GM23248 (cell line): Measurements from ENCODE around the gene LRP2.

Experiments used
- EZH2 ChIP-seq: fragments of 200-600 bp; sonication (generic); IDR thresholded peaks from 2 replicates; pipeline ENCODE4 v1.6.1; 2018; ENCODE audit warnings: antibody characterized with exemption, mild to moderate bottlenecking; ENCODE audit not compliant: insufficient read depth, poor library complexity, severe bottlenecking
- EZH2phosphoT487 ChIP-seq: fragments of 200-600 bp; sonication (generic); IDR thresholded peaks from 2 replicates; pipeline ENCODE4 v1.6.1; 2018; ENCODE audit warnings: antibody characterized with exemption, moderate library complexity, mild to moderate bottlenecking, low read depth; ENCODE audit not compliant: insufficient read depth

DNA sequence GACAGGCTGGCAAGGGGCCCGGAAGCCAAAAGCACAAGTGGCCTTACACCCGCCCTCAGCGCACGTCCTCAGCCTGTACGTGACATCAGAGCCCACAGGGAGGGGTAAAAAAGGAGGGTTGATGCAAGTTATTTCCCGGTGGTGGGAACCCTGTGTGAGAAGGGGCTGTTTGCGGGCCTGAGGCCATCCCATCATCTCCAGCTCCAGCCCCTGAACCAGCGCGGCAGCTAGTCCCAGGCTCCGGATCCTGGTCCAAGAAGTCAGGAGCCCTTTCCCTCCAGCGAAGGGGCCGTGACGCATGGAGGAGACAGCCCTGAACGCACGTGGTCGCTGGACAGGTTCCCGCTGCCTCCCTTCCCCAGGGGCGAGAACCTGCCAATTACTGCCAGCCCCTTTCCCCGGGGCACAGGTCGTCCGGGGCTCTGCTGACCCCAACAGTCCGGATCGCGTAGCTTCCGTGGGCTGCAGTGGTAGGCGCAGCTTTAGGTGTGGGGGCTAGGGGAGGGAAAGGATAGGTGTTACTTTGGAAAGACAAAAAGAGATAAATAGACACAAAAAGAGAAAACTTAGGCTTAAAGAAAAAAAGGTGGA lies 1.3 kb upstream of the LRP2 start:
- TF ChIP-seq EZH2 (no peak), EZH2phosphoT487 (no peak)
